ENCODE measurements around the gene LRP1-AS. TPM values are rescaled to one million over a fixed set of nuclear protein-coding genes. Genes with fewer than 3 reads are reported as not detected.
"Not testable (repeated sequence)": the region's sequence is repeated elsewhere in the genome, so short reads cannot be mapped to it uniquely, and the experiment has no call there.

The LRP1-AS gene
- total RNA-seq, 2 donors from 2014 or later: not detected

GRCh38 chr12:57127101-57127725 lies 20.2 kb downstream of the LRP1-AS start:
- Mint-ChIP-seq H3K4me3 (peak overlapping the region; percentile 87 to 93), H3K9me3 (peaks cover 6 to 10% of the 10 kb centered on the region in 2 donors), H3K36me3 (ENCODE audit: insufficient read depth in 2 of 2) (peaks cover 5 to 8% of the 10 kb centered on the region in 2 donors), H3K4me1 (ENCODE audit: low read depth) (peaks cover 20% of the 10 kb centered on the region), H3K27ac (peak overlapping the region; percentile 71), H3K27me3 (ENCODE audit: low read depth) (peaks cover 9% of the 10 kb centered on the region)
- DNase-seq (peak; percentile 43 to 44), ATAC-seq (replicated peaks in 1 of 2) (peak; percentile 39 to 42)

GRCh38 chr12:57126561-57126960 lies 20.9 kb downstream of the LRP1-AS start:
- Mint-ChIP-seq H3K27ac (no peak overlapping the region), H3K4me1 (ENCODE audit: low read depth) (peaks cover 20% of the 10 kb centered on the region), H3K27me3 (ENCODE audit: low read depth) (peaks cover 9% of the 10 kb centered on the region), H3K4me3 (peak overlapping the region; percentile 87 to 93), H3K36me3 (ENCODE audit: insufficient read depth in 2 of 2) (peaks cover 5 to 8% of the 10 kb centered on the region in 2 donors), H3K9me3 (peaks cover 6 to 10% of the 10 kb centered on the region in 2 donors)
- DNase-seq: no peak
- ATAC-seq (replicated peaks in 1 of 2): no peak

- peaks cover 5 to 8% of the 10 kb centered on the region in 2 donors for H3K36me3 Mint-ChIP-seq (ENCODE audit: insufficient read depth in 2 of 2)
- peaks cover 6 to 10% of the 10 kb centered on the region in 2 donors for H3K9me3 Mint-ChIP-seq
- H3K27me3 Mint-ChIP-seq (ENCODE audit: low read depth): peaks cover 9% of the 10 kb centered on the region
- ATAC-seq (replicated peaks in 1 of 2) (no peak), DNase-seq (no peak)
- no peak overlapping the region for H3K27ac Mint-ChIP-seq
- peaks cover 20% of the 10 kb centered on the region for H3K4me1 Mint-ChIP-seq (ENCODE audit: low read depth)
- no peak overlapping the region for H3K4me3 Mint-ChIP-seq
Measured at GRCh38 chr12:57126061-57126460, 21.4 kb downstream of the LRP1-AS start.

- Mint-ChIP-seq H3K4me1 (ENCODE audit: low read depth) (peaks cover 19% of the 10 kb centered on the region), H3K27ac (no peak overlapping the region), H3K9me3 (peaks cover 6 to 10% of the 10 kb centered on the region in 2 donors), H3K4me3 (no peak overlapping the region), H3K36me3 (ENCODE audit: insufficient read depth in 2 of 2) (peaks cover 5 to 8% of the 10 kb centered on the region in 2 donors), H3K27me3 (ENCODE audit: low read depth) (peaks cover 9% of the 10 kb centered on the region)
- ATAC-seq (replicated peaks in 1 of 2) (peak; percentile 49 to 57), DNase-seq (peak; percentile 79 to 81)
Measured at GRCh38 chr12:57124261-57124877, 23.1 kb downstream of the LRP1-AS start.

- Mint-ChIP-seq H3K27me3 (ENCODE audit: low read depth) (peaks cover 9% of the 10 kb centered on the region), H3K27ac (no peak overlapping the region)
- no peak for ATAC-seq (replicated peaks in 1 of 2)
Measured at GRCh38 chr12:57123813-57124212, 23.6 kb downstream of the LRP1-AS start.

GRCh38 chr12:57120718-57121117 lies 26.7 kb downstream of the LRP1-AS start:
- not testable (repeated sequence) for H3K27me3 Mint-ChIP-seq (ENCODE audit: low read depth); H3K36me3 Mint-ChIP-seq (ENCODE audit: insufficient read depth in 2 of 2); ATAC-seq (replicated peaks in 1 of 2); H3K27ac Mint-ChIP-seq; H3K4me3 Mint-ChIP-seq; DNase-seq
- Mint-ChIP-seq H3K4me1 (ENCODE audit: low read depth) (peaks cover 23% of the 10 kb centered on the region), H3K9me3 (peaks cover 6 to 10% of the 10 kb centered on the region in 2 donors)

More at GRCh38 chr12:57123813-57124212, 23.6 kb downstream of the LRP1-AS start:
- DNase-seq: no peak
- Mint-ChIP-seq H3K4me3 (no peak overlapping the region), H3K36me3 (ENCODE audit: insufficient read depth in 2 of 2) (peaks cover 5 to 8% of the 10 kb centered on the region in 2 donors), H3K4me1 (ENCODE audit: low read depth) (peaks cover 24% of the 10 kb centered on the region), H3K9me3 (peaks cover 6 to 10% of the 10 kb centered on the region in 2 donors)

GRCh38 chr12:57119294-57120085 lies 27.9 kb downstream of the LRP1-AS start:
- ATAC-seq (replicated peaks in 1 of 2) (peak in 1 of 2 donors; percentile 42), DNase-seq (no peak)
- H3K4me3 Mint-ChIP-seq: no peak overlapping the region
- H3K36me3 Mint-ChIP-seq (ENCODE audit: insufficient read depth in 2 of 2): peaks cover 5 to 8% of the 10 kb centered on the region in 2 donors
- no peaks in the 10 kb centered on the region for H3K27me3 Mint-ChIP-seq (ENCODE audit: low read depth)
- no peak overlapping the region for H3K27ac Mint-ChIP-seq
- H3K4me1 Mint-ChIP-seq (ENCODE audit: low read depth): peaks cover 23% of the 10 kb centered on the region
- peaks cover 6 to 10% of the 10 kb centered on the region in 2 donors for H3K9me3 Mint-ChIP-seq

- DNase-seq: no peak
- no peak overlapping the region for H3K4me3 Mint-ChIP-seq
- peaks cover 2 to 3% of the 10 kb centered on the region in 2 donors for H3K36me3 Mint-ChIP-seq (ENCODE audit: insufficient read depth in 2 of 2)
- H3K4me1 Mint-ChIP-seq (ENCODE audit: low read depth): peaks cover 16% of the 10 kb centered on the region
- peaks cover 3 to 5% of the 10 kb centered on the region in 2 donors for H3K9me3 Mint-ChIP-seq
- H3K27me3 Mint-ChIP-seq (ENCODE audit: low read depth): no peaks in the 10 kb centered on the region
- ATAC-seq (replicated peaks in 1 of 2): peak; percentile 50 to 66
- H3K27ac Mint-ChIP-seq: no peak overlapping the region
Measured at GRCh38 chr12:57118711-57119271, 28.6 kb downstream of the LRP1-AS start.

- Mint-ChIP-seq H3K4me1 (ENCODE audit: low read depth) (peaks cover 28% of the 10 kb centered on the region), H3K27me3 (ENCODE audit: low read depth) (no peaks in the 10 kb centered on the region), H3K27ac (no peak overlapping the region), H3K36me3 (ENCODE audit: insufficient read depth in 2 of 2) (peaks cover 0 to 2% of the 10 kb centered on the region in 2 donors), H3K9me3 (no peaks in the 10 kb centered on the region), H3K4me3 (no peak overlapping the region)
- ATAC-seq (replicated peaks in 1 of 2): no peak
- no peak for DNase-seq
Measured at GRCh38 chr12:57116580-57117281, 30.7 kb downstream of the LRP1-AS start.

- Mint-ChIP-seq H3K27ac (no peak overlapping the region), H3K9me3 (no peaks in the 10 kb centered on the region), H3K4me1 (ENCODE audit: low read depth) (peaks cover 41% of the 10 kb centered on the region), H3K27me3 (ENCODE audit: low read depth) (no peaks in the 10 kb centered on the region), H3K4me3 (peak overlapping the region; percentile 82 to 95), H3K36me3 (ENCODE audit: insufficient read depth in 2 of 2) (peaks cover 9 to 12% of the 10 kb centered on the region in 2 donors)
- DNase-seq (no peak), ATAC-seq (replicated peaks in 1 of 2) (no peak)
Measured at GRCh38 chr12:57112492-57113294, 34.7 kb downstream of the LRP1-AS start.

- ATAC-seq (replicated peaks in 1 of 2) (peak; percentile 70 to 76), DNase-seq (peak; percentile 83)
- Mint-ChIP-seq H3K9me3 (no peaks in the 10 kb centered on the region), H3K4me1 (ENCODE audit: low read depth) (peaks cover 56% of the 10 kb centered on the region), H3K36me3 (ENCODE audit: insufficient read depth in 2 of 2) (peaks cover 13 to 22% of the 10 kb centered on the region in 2 donors), H3K4me3 (peak within 1 kb of the TSS; percentile 82 to 95), H3K27ac (peak within 1 kb of the TSS; percentile 76), H3K27me3 (ENCODE audit: low read depth) (no peaks in the 10 kb centered on the region)
Measured at GRCh38 chr12:57111031-57111734, 36.2 kb downstream of the LRP1-AS start, which contains the start of gene STAT6. STAT6 (minus strand) TSS chr12:57111362; CDS start chr12:57108278, 3,084 bp downstream.

Measured in activated T-cell treated with anti-CD3 and anti-CD28 coated beads, Interleukin-2, amount 50 U/mL, for 72 hours (primary cell).